Uterus (tissue), 2 donors: Measurements from ENCODE around the gene TMEM25.

Source experiments
- POLR2A ChIP-seq, 2 donors: fragments of 450-650 bp; IDR thresholded peaks; one replicate each; pipeline ENCODE4 v1.6.1; 2016; ENCODE audit warnings: antibody characterized with exemption in 2 of 2, mild to moderate bottlenecking in 1 of 2, moderate library complexity in 1 of 2
- TF ChIP-seq, protein P1 (sequence below), 4 experiments: fragments of 200-600 bp in 2 of 4; fragments of 450-650 bp in 2 of 4; sonication (generic) in 2 of 4; IDR thresholded peaks; one replicate each; pipeline ENCODE4 v1.5.1; 2016 to 2019; ENCODE audit warnings: antibody characterized with exemption in 4 of 4, mild to moderate bottlenecking in 2 of 4, moderate library complexity in 1 of 4

DNA sequence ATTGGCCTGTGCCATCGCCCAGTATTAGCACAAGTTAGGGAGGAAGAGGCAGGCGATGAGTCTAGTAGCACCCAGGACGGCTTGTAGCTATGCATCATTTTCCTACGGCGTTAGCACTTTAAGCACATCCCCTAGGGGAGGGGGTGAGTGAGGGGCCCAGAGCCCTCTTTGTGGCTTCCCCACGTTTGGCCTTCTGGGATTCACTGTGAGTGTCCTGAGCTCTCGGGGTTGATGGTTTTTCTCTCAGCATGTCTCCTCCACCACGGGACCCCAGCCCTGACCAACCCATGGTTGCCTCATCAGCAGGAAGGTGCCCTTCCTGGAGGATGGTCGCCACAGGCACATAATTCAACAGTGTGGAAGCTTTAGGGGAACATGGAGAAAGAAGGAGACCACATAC, 4.3 kb downstream of the TMEM25 start:
- no peak for TF ChIP-seq POLR2A (IDR thresholded peaks at IDR 0.05)
- TF ChIP-seq, protein P1, sequence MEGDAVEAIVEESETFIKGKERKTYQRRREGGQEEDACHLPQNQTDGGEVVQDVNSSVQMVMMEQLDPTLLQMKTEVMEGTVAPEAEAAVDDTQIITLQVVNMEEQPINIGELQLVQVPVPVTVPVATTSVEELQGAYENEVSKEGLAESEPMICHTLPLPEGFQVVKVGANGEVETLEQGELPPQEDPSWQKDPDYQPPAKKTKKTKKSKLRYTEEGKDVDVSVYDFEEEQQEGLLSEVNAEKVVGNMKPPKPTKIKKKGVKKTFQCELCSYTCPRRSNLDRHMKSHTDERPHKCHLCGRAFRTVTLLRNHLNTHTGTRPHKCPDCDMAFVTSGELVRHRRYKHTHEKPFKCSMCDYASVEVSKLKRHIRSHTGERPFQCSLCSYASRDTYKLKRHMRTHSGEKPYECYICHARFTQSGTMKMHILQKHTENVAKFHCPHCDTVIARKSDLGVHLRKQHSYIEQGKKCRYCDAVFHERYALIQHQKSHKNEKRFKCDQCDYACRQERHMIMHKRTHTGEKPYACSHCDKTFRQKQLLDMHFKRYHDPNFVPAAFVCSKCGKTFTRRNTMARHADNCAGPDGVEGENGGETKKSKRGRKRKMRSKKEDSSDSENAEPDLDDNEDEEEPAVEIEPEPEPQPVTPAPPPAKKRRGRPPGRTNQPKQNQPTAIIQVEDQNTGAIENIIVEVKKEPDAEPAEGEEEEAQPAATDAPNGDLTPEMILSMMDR (IDR thresholded peaks at IDR 0.05), result no peak
